Stimulated activated CD8-positive, alpha-beta memory T cell treated with anti-CD3 and anti-CD28 coated beads, Interleukin-2, amount 100 ng/mL, for 48 hours (primary cell): ENCODE measurements around the gene SKAP2.

Experiments
- DNase-seq, 2 donors: peaks; one replicate each; pipeline ENCODE4 v3.0.0-alpha.2; 2020; ENCODE audit warnings: low read depth in 2 of 2

SKAP2 gene

DNA sequence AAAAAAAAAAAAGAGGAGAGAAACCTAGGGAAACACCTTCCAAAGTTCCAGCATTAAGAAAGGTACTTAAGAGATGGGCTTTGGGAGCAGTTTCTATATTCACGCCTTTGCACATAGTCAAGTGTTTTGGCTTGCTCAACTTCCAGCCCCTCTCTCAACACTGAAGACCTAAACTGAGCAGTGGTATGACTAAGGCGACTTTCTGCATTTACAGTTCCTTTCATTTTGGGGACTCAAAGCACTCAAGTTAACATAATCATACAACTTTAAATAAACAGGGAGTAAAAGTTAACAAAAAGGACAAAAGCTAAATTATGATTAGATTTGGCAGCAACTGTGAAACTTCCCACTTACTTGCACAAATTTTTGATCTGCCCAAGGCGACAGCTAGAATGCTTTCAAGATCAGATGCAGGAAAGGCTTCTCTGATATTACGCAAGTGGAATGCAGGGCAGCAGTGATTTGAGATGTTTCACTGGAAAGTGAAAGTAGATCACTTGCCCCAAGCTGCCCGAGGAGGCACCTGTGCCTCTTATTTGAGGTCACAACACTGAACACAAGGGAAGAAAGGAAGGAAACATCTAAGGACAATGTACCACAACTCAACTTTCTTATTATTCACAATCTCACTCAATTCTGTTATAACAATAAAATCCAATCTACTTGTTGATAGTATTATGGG lies 199.5 kb downstream of the SKAP2 start:
- no peak for DNase-seq

DNA sequence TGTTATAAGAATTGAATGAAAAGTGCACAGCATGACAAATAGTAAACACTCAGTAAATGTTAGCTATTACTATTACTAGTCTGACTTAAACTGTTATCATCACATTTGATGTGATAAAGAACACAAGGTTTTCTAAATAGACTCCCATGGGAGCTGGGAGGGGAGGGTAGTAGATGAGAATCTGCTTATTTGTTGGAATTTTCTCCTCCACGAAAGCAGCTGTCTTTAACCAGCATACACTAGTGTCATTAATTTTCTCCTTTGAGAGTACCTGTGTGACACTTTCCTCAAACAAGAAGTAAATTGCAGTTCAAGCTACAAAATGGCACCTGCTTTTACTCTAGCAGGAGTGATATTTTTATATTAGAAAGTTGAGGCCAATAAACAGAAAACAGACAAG lies 200.1 kb downstream of the SKAP2 start:
- DNase-seq, result no peak

DNA sequence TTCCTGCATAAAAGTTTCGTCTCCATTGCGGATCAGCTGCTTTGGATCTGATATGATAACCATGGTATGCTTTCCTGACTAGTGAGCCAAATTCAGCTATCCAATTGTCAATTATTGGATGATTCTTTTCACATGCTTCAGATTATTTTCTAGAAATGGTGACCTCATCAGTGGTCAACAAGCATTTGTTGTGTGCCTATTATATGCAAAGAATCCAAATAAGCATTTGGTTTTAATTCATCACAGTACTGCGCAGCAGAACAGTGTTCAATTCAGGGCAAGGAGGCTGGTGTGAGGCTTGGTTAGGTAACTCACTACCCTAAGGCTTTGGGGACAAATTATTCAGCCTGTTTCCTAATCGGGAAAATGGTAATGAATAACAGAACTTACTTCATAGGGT lies 200.5 kb downstream of the SKAP2 start:
- DNase-seq, result no peak

DNA sequence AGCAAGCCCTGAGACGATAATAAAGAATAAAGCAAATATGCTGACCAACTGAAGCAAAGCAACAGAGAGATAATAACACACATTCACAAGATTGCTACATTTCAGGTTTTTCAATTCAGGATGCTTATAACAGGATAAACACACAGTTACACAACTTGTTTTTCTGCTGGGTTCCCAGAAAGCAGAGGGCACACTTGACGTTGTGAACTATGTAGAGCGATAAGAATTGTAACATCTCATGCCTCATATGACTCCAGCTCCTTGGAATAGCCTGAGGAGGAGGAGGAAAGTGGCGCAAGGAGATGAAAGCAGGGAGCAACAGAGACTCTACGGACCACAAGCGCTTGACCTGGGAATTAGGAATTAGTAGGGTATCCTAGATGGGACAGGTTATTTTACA lies 201.7 kb downstream of the SKAP2 start:
- no peak for DNase-seq

DNA sequence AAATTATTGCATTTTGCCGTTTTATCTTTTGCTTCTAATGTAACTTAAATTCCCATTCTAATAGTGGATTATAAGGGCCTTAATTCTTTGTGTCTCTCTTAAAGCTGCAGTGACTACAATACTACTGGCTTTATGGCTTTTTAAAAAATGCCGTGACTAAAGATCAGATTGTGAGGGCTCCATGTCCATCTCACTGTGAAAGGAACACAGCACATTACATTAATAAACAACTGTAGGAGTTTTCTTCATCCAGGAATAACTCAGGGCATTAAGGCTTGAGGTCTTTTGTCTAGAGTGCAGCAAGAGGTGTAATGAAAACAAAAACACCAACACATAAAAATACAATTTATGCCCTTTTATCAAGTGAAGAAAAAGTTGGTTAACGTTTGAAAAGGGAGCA lies 205.3 kb downstream of the SKAP2 start:
- DNase-seq, result no peak

DNA sequence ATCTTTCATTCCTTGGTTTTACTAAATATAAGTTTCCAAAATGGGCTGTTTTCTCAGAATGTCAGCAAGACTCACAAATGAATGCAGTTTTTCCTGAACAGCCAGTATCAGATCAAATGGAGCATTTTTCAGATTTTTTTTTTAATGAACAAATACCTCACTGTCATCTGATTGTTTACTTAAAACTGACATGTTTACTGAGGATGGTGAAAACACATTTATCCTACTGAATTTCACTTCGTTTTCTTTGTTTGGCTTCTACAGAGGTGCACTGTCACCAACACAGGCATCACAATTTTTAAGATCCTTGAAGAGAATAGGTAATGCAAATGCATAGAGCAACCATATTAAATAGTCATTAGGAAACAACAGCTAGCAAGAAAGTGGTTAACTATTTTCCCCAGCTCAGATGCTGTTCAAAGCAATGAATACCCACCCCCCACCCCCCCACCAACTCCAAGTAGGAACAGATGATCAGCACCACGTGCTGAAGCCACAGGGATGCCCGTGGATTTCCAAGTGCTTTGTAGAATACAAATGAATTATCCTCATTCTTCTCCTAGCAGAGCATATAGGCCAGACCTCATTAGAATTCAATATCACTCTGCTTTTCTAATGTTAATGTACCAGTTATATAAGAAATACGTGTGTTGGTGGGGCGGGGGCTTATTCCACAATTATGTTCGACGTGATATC lies 205.9 kb downstream of the SKAP2 start:
- no peak for DNase-seq

DNA sequence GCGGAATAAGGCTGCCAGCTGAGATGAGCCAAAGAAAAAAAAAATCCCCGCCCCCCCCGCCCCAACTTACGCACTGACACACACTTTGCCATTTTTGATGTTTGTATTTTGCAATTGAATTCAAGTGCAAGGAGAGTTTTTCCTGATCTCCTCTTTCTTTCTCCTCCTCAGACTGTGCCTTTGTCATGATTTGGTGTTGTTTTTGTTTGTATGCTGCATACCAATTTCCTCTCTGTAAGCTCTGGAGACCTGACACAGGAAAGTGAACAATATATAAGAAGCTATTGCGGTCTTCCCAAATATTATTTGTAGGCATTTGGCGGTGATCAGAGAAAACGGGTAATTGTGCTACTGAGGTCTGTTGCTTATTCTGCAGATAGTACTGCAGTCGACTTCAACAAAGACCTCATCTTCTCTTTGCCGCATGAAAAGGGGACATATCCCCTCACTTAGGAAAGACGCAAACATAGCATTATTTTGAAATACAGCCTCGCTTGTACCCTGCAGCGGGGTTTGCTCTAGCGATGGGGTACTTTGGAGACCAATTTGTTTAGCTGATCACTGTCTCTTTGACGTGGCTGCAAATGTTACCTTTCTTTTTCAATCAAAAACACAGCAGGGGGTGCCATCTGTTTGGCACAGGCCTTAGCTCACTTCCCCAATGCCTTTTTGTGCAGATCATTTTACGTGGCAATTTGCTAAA lies 206.6 kb downstream of the SKAP2 start:
- no peak for DNase-seq

DNA sequence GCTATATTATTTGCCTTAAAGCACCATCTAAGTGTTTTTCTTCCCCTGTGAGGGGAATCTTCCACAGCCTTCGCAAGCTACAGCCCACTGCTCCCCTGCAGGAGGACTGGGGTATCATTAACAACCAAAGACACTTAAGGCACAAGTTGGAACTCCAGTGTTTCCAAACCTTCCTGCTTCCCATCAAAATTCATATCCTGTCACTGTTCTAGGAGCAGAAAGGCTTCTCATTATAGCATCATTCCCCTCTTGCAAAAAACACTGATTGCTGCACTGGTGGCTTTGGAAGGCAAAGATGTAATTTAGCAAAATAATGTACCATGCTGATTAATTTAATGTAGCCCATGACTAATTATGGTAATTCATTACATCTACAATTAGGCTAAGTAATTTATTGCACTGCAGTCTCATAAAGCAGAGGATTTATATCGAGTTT lies 207.2 kb downstream of the SKAP2 start:
- no peak for DNase-seq

DNA sequence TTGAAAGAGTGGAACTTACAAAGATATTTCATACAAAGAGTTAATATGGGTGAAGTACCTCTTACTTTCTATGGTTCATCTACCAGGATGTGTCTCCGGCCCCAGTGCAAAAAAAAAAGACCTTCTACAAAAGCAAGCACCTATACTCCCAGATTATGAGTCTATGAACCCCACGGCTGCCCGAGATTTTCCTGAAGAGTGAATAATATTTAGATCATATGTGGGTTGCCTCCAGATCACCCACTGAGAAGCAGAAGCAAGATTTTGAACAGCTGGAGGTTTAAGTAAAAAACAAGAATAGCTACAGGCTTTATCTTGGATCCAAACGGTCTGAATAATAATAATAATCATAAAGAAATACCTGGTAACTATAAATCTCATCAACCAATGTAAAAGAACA lies 207.7 kb downstream of the SKAP2 start:
- no peak for DNase-seq

DNA sequence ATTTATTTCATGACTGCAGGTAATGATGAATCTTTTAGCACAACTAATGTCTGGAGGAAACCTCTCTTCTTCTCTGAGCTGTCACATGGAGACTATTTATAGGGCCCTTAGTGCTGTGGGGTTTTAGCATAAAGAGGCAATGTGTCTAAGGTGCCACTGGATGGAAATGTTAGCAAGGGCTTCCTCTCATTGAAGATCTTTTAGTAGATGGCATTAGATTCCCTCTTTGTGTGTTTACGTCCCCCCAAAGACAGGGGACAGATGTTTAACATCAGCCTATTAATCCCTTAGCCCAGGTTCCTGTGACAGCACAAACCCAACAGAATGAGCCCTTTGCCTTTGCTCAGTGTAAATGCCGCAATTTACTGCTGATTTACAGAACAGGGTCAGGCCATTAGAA lies 208.6 kb downstream of the SKAP2 start:
- no peak for DNase-seq

DNA sequence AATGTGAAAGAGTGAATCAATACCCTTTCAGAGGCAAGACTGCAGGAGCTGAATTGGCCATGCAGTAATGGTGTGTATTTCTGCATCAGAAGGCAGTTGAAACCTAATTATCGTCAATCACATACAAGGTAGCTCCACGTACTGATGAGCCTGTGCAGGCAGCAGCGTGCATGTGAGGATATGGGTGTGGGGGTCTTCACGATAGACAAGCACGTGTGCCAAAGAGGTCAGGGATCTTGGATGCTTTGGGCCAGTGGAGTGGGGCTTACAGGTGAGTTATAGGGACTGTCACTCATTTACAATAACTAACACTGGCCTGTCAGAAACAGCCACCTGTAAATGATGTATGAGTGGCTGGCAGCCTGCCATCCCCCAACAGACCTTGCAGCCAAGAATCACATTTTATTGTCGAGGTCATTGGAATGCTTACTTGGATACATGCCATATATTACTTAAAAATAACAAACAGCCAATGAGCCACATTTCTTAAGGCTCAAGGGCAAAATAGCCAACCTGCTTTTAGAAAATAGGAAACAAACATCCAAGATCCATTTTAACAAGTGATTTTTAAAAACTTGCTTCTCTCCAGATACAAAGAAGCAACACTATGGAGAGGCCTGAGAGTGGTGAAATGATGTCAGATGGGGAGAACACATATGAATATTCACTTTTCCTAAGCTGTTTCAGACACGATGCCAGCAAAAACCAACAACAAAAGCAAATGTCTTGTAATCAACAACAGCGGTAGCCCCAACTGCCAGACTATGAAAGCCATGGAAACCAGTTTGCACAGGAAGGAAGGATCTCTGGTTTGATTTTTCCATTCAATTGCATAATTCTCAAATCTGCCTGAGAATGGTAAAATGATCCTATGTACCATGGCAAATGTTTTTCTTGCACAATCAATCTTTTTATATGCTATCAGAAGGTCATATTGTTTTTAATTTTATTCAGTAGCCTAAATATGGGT lies 210.7 kb downstream of the SKAP2 start:
- no peak for DNase-seq

DNA sequence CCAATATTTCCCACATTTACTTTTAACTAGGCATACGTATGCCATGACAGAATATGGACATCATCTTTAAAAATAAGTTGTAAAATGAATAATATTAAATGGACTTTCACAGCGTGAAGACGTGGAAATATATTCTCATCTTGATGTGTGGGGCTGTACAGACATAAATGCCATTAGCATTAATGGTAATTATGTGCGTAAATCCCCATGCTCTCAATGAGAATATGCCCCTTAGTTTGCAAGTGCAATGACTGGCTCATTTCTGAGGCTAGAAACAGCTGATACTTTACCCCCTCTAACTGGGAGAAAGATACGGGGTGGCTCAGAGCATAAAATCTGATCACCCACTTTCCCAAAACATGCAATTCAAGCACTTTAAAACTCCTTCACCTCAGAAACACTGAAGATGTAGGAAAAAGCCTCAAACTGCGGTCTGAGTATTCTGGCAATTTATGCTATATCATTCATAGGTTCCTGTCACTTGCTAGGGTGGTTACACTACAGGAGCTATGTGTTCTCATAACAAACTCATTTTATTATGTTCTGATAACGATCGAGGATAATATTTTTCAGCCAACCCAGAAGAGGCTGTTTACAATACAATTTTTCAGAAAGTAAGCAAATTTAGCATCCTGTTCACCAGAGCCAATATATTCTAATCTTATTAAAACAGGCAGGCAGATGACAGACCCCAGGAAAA lies 211.8 kb downstream of the SKAP2 start:
- no peak for DNase-seq

DNA sequence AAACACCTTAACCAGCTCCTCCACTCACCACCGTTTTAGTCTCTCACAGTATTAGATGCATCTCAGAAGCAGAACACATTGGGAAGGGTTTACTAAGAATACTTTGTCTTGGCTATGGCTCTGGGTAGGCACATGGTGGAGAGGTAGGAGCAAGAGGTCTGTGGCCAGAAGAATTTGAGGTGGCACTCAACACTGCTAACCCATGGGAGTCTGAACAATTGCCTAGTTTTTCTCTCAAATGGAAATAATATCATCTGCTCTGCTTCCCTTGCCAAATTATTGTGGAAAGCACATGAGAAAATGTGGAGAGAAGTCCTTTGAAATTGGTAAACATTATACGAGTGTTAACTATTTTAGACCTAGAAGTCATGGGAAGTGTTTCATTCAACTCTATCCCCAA lies 214.3 kb downstream of the SKAP2 start:
- DNase-seq, result no peak

DNA sequence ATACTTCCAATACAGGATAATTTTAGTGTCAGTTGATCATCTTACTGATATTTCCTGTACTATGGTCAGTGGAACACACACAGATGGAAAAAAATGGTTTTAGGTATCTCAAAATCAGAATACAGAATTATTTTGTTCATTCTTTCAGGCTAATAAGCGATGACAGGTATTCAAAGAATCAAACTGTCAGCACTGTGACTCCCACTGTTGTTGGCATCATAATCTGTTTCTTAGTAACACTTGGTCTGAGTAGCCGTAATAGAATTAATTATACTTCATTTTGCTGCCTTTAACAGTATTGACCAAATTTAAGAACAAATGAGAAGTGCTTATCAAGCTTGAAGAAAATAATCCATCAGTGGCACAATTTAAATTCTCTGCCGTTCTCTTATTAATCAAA lies 215.0 kb downstream of the SKAP2 start:
- no peak for DNase-seq

DNA sequence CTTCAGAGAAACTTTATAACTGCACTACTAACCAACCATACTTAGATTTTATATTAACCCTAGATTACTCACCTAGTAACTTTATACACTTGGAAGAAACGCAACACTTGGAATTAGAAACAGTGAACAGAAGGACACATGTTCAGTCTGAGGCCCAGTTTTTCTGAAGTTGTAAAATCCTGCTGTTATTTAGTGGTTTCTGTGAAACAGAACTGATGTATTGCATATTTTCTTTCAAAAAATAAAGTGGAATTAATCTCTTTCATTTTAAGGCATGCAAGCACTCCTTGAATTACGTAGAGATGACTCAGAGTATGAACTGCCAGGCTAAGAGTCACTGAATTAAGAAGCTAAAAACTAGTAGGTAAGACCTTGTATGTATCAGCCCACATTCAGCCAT lies 215.8 kb downstream of the SKAP2 start:
- DNase-seq, result no peak

DNA sequence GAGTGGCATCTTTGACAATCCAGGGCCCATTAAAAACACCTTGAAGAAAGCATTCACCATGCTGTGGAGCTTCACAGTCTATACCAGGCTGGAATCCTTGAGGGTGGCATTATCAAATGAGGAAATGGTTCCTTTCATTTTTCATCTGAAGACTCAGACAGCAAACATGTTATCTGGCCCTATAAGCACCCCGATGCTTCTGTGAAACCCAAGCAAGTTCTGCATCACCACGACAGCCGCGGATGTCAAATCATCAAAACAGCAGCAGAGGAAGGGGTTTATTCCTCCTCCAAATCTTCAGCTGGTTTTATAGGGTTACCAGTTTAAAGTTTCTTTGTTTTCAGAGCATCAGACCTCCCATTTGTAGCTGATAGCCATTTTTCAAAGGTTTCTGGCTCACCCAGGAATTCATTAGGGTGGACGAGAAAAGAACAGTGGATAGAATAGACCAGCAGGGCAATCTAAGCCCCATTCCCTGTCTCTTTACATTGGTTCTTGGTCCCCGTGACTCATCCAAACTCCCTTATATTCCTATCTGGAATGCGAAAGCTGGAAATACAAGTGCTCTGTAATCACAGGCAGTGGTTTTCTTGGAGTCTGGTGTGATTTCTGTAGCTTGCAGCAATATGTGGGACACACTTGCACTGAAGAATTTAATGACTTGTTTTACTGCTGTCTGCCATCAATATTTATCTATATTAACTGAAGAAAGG lies 217.9 kb downstream of the SKAP2 start:
- no peak for DNase-seq

DNA sequence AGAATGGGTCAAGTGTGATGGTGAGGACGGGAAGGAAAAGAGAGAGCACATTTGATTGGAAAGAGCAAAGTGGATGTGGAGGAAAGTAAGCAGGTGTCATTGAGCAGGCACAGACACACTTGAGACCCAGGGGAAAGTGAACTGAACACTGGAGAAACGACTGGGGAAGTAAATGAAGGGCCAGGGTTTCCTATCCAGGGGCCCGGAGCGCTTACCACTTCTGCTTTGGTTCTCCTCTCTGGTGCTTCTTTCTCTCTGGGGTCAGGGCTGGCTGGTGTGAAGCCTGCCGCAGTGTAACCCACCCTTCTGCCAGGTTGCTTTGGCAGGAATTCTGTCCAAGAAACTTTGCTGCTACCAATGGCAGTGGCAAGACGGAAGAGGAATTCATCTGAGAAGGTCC lies 219.3 kb downstream of the SKAP2 start:
- no peak for DNase-seq

DNA sequence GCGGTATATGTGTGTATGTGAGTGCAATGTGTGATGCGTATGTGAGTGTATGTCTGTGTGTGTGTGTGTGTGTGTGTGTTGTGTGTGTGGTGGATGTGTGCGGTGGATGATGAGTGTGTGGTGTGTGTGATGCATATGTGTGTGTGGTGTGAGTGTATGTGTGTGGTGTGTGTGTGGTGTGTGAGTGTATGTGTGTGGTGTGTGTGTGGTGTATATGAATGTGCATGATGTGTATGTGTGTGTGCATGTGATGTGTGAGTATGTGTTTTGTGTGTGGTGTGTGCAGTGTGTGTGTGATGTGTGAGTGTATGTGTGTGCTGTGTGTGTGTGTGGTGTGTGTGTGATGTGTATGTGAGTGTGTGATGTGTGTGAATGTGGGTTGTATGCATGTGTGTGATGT lies 222.0 kb downstream of the SKAP2 start:
- DNase-seq, result no peak

DNA sequence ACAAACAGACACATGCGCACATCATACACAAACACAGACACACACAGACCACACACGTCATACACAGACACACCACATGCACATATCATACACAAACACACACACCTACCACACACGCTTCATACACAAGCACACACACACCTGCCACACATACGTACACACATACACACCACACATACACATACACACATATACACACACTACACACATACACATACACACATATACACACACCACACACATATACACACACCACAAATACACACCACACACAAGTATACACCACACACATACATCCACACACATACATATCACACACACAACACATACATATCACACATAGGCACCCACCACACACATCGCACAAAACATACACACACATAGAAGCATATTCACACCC lies 224.7 kb downstream of the SKAP2 start:
- no peak for DNase-seq

DNA sequence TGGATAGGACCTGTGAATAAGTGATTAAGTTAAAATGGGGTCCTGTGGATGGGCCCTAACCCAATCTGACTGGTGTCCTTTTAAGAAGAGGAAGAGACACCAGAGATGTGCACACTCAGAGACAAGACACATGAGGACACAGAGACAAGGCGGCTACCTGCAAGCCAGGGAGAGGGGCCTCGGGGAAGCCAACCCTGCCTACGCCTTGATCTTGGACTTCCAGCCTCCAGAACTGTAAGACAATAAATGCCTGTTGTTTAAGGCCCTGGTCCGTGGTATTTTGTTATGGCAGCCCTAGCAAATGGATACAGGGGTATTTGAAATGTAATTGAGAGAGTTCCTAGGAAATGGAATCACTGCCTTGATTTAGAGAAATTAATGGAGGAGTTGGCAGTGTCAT lies 225.3 kb downstream of the SKAP2 start:
- DNase-seq, result no peak

DNA sequence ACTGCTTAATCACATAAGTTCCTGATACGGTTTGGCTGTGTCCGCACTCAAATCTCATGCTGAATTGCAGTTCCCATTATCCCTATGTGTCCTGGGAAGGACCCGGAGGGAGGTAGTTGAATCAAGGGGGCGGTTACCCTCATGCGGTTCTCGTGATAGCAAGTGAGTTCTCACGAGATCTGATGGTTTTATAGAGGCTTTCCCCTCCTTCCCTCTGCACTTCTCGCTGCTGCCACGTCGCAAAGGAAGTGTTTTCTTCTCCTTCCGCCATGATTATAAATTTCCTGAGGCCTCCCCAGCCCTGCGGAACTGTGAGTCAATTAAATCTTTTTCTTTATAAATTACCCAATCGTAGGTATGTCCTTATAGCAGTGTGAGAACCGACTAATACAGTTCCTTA lies 226.2 kb downstream of the SKAP2 start:
- DNase-seq, result no peak
